BE2C (cell line): Measurements from ENCODE around the gene MAPRE3.
A peak's percentile ranks its signal among the peaks of the same experiment; 100 is the strongest.

Experiments
- DNase-seq: peaks from one replicate; pipeline ENCODE4 v3.0.0-alpha.2; 2020
- H3K27me3 ChIP-seq: fragments of 250-450 bp; sonication (Bioruptor Pico); 2 replicates; pipeline ENCODE4 v1.5.1; 2020; ENCODE audit warnings: mild to moderate bottlenecking
- H3K36me3 ChIP-seq: fragments of 250-450 bp; sonication (Bioruptor Pico); 2 replicates; pipeline ENCODE4 v1.5.1; 2020; ENCODE audit warnings: mild to moderate bottlenecking
- H3K4me1 ChIP-seq: fragments of 250-450 bp; sonication (Bioruptor Pico); 2 replicates; pipeline ENCODE4 v1.5.1; 2020
- H3K4me3 ChIP-seq: 2 replicates; pipeline ENCODE4 v1.5.1; 2011; ENCODE audit warnings: low read depth, low read length
- H3K9me3 ChIP-seq: fragments of 250-450 bp; sonication (Bioruptor Pico); 2 replicates; pipeline ENCODE4 v1.5.1; 2020
- TF ChIP-seq, protein P1 (sequence below): IDR thresholded peaks from 2 replicates; pipeline ENCODE4 v1.5.1; 2012; ENCODE audit warnings: mild to moderate bottlenecking, low read depth, low read length

The MAPRE3 gene

DNA sequence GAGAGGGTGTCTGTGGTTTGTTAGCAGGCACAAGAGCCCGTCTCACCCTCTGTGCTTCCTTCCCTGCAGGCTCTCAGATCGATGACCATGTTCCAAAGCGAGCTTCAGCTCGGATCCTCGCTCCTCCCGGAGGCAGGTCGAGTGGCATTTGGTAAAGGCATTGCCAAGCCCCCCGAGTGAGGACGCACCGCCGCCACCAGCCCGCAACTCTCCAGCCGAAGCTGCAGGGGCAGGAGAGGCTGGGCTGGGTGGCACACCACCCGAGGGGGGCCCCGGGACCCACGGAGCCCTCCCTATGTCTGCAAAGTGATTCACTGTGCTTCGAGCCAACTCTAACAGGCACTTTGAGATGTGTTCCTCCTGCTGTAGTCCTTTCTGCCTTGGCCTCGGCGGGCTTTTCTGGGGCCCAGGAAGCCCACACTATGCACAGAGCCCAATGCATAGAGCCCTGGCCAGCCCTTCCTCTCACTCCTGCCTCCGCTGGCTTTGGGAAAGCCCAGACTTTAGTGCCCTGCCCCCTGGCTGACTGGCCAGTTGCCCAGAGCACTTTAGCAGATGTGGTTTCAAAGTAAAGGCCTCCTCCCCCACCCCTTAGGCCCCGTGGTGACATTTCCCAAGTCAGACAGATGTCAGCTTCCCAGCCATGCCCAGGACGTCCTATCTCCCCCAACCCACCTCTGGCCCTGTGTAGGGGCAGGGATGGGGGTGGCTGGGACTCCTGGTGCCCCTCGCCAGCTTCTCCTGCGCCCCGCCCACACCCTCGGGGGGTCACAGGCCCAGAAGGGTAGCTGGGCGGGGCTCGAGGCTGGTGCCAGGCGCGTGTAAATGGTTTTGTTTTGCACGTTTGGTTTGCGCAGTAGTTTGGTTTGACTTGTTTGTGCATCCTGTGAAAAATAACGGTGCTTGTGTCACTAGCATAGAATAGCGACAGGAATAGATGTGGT is 23.3 kb upstream of the MAPRE3 start:
- no peak overlapping the region for H3K4me3 ChIP-seq
- H3K27me3 ChIP-seq = no peaks in the 10 kb centered on the region
- peaks cover 5% of the 10 kb centered on the region; the same call in 1 of the 2 replicates for H3K36me3 ChIP-seq
- peaks cover 10% of the 10 kb centered on the region for H3K4me1 ChIP-seq
- H3K9me3 ChIP-seq = no peaks in the 10 kb centered on the region
- TF ChIP-seq, protein P1, sequence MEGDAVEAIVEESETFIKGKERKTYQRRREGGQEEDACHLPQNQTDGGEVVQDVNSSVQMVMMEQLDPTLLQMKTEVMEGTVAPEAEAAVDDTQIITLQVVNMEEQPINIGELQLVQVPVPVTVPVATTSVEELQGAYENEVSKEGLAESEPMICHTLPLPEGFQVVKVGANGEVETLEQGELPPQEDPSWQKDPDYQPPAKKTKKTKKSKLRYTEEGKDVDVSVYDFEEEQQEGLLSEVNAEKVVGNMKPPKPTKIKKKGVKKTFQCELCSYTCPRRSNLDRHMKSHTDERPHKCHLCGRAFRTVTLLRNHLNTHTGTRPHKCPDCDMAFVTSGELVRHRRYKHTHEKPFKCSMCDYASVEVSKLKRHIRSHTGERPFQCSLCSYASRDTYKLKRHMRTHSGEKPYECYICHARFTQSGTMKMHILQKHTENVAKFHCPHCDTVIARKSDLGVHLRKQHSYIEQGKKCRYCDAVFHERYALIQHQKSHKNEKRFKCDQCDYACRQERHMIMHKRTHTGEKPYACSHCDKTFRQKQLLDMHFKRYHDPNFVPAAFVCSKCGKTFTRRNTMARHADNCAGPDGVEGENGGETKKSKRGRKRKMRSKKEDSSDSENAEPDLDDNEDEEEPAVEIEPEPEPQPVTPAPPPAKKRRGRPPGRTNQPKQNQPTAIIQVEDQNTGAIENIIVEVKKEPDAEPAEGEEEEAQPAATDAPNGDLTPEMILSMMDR = peak; percentile 22; the same call in 1 of the 2 replicates
- peak; percentile 85 for DNase-seq

DNA sequence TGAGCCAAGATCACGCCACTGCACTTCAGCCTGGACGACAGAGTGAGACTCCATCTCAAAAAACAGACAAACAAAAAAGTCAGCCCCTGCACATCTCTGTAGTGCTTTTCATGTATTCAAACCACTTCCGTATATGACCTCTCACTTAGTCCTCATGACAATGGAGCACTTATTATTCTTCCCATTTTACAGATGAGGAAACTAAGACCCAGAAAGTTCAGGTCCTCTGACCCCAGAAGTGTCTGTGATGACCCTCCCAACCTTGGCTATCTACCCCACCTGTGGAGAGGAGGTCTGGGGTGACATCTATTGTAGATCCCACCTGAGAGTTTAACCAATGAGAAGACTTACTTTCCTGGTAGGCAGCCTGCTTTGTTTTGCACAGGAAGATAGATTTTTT is 21.6 kb upstream of the MAPRE3 start:
- DNase-seq = no peak
- Histone ChIP-seq H3K4me3 (no peak overlapping the region), H3K4me1 (peaks cover 10% of the 10 kb centered on the region), H3K9me3 (no peaks in the 10 kb centered on the region), H3K27me3 (no peaks in the 10 kb centered on the region), H3K36me3 (peaks cover 3% of the 10 kb centered on the region; the same call in 1 of the 2 replicates)
- TF ChIP-seq, protein P1 = no peak

DNA sequence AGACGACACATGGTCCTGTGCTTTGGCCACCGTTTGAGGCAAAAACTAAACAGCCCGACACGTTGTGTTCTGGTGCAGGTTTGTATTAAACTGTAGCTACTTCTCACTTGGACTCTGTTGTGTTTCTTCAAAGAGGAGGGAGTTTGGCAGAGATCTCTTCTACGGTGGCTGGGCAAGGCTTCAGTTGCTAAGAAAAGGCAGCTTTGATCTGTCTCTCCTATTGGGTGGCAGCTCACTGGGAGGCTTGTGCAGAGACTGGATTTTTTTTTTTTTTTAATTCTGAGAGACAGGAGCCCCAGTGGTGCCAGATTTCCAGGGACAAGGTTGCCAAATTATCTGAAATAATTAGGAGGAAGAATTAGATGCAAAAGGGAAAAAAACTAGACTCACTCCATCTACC is 20.2 kb upstream of the MAPRE3 start:
- Histone ChIP-seq H3K4me1 (peaks cover 10% of the 10 kb centered on the region), H3K36me3 (peaks cover 3% of the 10 kb centered on the region; the same call in 1 of the 2 replicates), H3K9me3 (no peaks in the 10 kb centered on the region), H3K4me3 (no peak overlapping the region), H3K27me3 (no peaks in the 10 kb centered on the region)
- TF ChIP-seq, protein P1 = no peak
- DNase-seq = no peak

DNA sequence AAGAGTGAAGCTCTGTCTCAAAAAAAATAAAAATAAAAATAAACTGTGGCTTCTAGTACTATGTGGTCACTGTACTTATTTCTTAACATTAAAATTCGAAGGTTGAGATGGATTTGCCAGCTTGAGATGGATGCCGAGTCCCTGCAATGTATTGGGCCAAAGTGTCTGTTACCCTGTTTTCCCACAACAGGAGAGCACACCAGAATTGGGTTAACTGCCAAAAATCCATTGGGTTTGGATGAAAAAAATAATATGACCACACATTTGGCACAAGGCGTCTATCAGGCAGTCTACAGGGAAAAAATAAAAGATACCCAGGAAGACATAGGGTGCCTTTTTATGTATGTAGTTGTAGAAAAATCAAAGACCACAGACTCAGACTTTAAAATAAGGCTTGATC is 19.2 kb upstream of the MAPRE3 start:
- TF ChIP-seq, protein P1 = no peak
- Histone ChIP-seq H3K27me3 (0 out of 2 replicates have a peak, but pooled peaks cover 2% of the 10 kb centered on the region), H3K9me3 (no peaks in the 10 kb centered on the region), H3K4me1 (peaks cover 10% of the 10 kb centered on the region), H3K4me3 (no peak overlapping the region), H3K36me3 (peaks cover 3% of the 10 kb centered on the region; the same call in 1 of the 2 replicates)
- DNase-seq = no peak

DNA sequence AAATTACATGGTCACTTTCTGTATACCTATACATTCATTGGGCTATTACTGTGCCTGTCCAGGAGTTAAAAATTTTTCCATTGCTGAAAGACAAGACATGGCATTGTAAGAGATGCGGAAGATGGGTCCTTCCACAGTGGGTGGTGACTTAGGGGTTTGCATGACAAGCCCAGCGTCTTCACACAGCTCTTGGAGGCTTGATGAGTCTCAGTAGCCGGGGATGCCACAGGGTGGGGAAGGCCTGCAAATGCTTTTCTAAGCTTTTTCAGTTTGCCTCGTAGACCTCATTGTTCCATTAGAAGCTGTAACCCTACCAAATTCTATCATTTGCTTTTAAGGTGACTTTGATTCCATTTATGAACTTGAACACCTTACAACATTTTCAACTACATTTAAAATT is 18.1 kb upstream of the MAPRE3 start:
- H3K9me3 ChIP-seq = no peaks in the 10 kb centered on the region
- no peak overlapping the region for H3K4me3 ChIP-seq
- H3K27me3 ChIP-seq = 0 out of 2 replicates have a peak, but pooled peaks cover 2% of the 10 kb centered on the region
- DNase-seq = no peak
- 0 out of 2 replicates have a peak, but pooled peaks cover 3% of the 10 kb centered on the region for H3K36me3 ChIP-seq
- TF ChIP-seq, protein P1 = no peak
- H3K4me1 ChIP-seq = peaks cover 2% of the 10 kb centered on the region

DNA sequence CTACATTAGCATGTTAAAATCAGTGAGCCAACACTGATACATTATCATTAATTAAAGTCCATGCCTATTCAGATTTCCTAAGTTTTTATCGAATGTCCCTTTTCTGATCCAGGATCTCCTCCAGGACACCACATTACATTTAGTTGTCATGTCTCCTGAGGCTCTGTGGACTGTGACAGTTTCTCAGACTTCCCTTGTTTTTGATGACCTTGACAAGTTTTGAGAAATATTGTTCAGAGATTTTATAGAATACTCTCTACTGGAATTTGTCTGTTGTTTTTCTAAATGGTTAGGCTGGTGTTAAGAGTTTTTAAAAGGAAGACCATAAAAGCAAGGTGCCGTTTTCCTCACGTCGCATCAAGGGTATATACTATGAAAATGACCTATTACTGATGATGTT is 16.3 kb upstream of the MAPRE3 start:
- Histone ChIP-seq H3K36me3 (no peaks in the 10 kb centered on the region), H3K4me3 (no peak overlapping the region), H3K27me3 (0 out of 2 replicates have a peak, but pooled peaks cover 2% of the 10 kb centered on the region), H3K4me1 (peaks cover 3% of the 10 kb centered on the region; the same call in 1 of the 2 replicates), H3K9me3 (no peaks in the 10 kb centered on the region)
- TF ChIP-seq, protein P1 = no peak
- no peak for DNase-seq
